Ovary (tissue), 3 donors: ENCODE results near the gene C1orf159.

ENCODE experiments used
- CTCF ChIP-seq, 3 donors: fragments of 450-650 bp in 2 of 3; fragments of 200-600 bp in 1 of 3; IDR thresholded peaks; one replicate each; pipeline versions ENCODE4 v1.5.1 to v1.8.0; 2016 to 2022; ENCODE audit warnings: antibody characterized with exemption in 3 of 3, mild to moderate bottlenecking in 1 of 3
- POLR2A ChIP-seq: fragments of 450-650 bp; IDR thresholded peaks from one replicate; pipeline ENCODE4 v1.6.1; 2017; ENCODE audit warnings: antibody characterized with exemption, mild to moderate bottlenecking, moderate library complexity
- donor health status: DM: no; HTN: no; CAD: no.

DNA sequence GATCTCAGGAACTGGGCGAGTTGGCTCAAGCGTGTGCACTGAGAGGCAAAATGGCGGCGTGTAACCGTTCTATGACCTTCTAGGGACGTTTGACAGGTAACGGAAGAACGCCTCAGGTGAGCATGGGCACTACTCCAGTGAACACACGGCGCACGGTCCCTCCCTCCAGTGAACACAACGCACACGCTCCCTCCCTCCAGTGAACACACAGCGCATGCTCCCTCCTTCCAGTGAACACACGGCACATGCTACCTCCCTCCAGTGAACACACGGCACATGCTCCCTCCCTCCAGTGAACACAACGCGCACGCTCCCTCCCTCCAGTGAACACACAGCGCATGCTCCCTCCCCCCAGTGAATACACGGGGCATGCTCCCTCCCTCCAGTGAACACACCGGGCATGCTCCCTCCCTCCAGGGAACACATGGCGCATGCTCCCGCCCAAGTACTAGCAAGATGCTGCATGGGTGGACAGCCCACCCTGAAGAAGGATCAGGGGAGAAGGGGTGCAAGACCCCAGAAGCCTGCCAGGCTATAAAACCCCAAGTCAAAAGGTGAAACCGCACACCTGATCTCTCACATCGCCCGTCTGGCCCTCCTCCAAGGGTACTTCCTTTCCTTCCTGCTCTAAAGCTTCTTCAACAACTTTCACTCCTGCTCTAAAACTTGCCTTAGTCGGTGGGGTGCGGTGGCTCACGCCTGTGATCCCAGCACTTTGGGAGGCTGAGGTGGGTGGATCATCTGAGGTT lies 3.5 kb downstream of the C1orf159 start:
- TF ChIP-seq CTCF (IDR thresholded peaks at IDR 0.05) (no peak), POLR2A (no peak)
